NCI-H460 (cell line): Measurements from ENCODE around the gene NABP2. TPM values are rescaled to one million over a fixed set of nuclear protein-coding genes. Genes with fewer than 3 reads are reported as not detected.
"Not testable (repeated sequence)": the region's sequence is repeated elsewhere in the genome, so short reads cannot be mapped to it uniquely, and the experiment has no call there.

ENCODE experiments used
- DNase-seq: peaks from one replicate; pipeline ENCODE4 v3.0.0-alpha.2; 2016; ENCODE audit warnings: low read depth; ENCODE audit errors: extremely low read depth
- total RNA-seq: library from RNA; depleted of rRNA; stranded (reverse); fragments of >200 nt; shearing (Covaris generic); gene quantifications from 2 replicates; pipeline ENCODE4 v1.2.3, GENCODE V29; 2014; rRNA removed

Gene NABP2
- total RNA-seq, 1 experiment from 2014 or later, result 66.3 TPM

- peak; percentile 87 for DNase-seq
Measured at GRCh38 chr12:56266693-56267442, 42.7 kb downstream of the NABP2 start, which contains the start of gene COQ10A. Gene COQ10A (plus strand): TSS chr12:56266942. CDS start chr12:56267119, 177 bp downstream.

DNA sequence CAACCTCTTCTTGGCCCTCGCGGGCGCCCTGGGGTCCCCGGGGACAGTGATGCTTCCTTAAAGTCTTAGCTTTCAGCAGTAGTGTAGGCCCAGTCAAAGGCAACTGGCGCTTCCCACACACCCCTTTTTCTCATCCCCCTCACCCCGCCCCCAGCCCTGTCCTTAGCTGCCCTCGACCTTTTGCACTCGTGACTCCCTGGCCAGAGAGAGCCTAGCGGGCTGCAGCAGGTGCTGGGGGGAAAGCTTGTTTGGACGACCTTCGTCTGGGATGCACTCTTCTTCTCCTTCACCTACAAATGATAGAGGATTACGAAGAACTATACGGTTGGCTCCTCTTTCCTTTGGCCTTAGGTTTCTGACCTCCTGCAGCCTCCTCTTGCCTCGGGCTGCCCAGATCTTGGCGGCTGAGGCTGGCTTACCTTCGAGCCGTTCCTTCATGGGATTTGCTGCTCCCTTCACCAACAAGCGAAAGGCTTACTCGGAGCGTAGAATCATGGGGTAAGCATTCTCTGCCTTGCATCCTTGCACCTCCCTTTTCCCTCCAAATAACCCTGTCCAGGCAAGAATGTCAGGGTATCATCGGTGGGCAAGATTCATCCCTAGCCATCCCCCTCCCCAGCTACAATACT lies 43.4 kb downstream of the NABP2 start:
- DNase-seq, result no peak

DNA sequence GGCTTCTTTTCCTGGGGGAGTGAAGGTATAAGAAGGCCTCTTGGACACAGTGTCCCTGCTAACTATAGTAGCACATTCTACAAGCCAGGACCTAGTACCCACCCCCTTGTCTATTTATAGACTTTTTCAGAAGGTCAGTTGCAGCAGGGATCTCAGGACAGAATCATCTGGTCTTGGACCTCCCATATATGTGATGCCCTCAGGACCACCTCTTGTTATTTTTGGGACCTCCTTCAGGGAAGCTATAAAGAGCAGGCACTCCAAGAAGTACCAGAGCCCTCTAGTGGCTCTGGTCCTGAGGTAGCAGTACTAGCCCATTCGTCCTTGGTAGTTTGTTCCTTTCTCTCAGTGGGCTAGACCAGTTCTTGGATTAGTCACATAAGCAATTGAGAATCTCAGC lies 46.9 kb downstream of the NABP2 start:
- DNase-seq, result no peak

DNA sequence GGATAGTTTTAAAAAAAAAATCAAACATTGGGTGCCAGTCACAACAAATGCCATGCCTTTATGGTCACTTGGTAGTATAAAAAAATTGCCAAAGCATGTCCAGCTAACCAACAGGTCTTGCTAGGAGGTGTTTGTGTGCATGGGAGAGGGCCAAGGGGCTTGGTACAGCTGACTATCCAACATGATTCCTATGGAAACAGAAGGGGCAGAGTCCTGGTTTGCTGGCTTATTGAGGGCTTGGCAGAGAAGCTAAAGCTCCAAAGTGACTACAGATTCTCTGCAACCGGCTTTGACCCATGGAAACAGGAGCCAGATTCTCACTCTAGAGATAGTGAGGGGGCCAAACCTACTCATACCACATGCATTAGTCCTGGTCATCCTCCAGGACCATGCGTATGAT lies 48.3 kb downstream of the NABP2 start:
- not testable (repeated sequence) for DNase-seq

GRCh38 chr12:56274299-56274698 lies 50.2 kb downstream of the NABP2 start:
- no peak for DNase-seq

DNA sequence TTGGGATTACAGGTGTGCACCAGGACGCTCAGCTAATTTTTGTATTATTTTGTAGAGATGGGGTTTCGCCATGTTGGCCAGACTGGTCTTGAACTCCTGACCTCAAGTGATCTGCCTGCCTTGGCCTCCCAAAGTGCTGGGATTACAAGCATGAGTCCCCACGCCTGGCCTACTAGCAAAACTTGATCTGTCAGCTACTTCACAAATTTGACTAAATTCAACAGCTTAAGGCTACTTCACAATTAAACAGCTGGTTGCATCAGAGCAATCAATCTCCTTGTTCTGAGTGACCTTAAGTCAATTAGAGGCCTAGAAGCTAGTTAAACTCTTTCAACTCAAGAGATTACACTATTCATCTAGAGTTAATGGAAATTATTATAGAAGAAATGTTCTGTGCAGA lies 54.8 kb downstream of the NABP2 start:
- no peak for DNase-seq

Other genes starting within 250 kb of the NABP2 start
- gene SUOX, start 227.1 kb upstream of the NABP2 start, total RNA-seq, result 9.7 and 10.4 TPM in 2 replicates
- gene IKZF4, start 203.3 kb upstream of the NABP2 start, total RNA-seq, result 1.5 and 1.6 TPM in 2 replicates
- gene RPS26, start 182.4 kb upstream of the NABP2 start, total RNA-seq, result 314 and 346 TPM in 2 replicates
- 0.78 and 1.1 TPM in 2 replicates for gene ERBB3, start 144.2 kb upstream of the NABP2 start, total RNA-seq
- gene PA2G4, start 119.8 kb upstream of the NABP2 start, total RNA-seq, result 357 and 358 TPM in 2 replicates
- gene RPL41, start 107.7 kb upstream of the NABP2 start, total RNA-seq, result 5,100 and 5,114 TPM in 2 replicates
- gene ZC3H10, start 106.1 kb upstream of the NABP2 start, total RNA-seq, result 4.8 and 5.3 TPM in 2 replicates
- 93.2 and 108 TPM in 2 replicates for gene ESYT1, start 96.1 kb upstream of the NABP2 start, total RNA-seq
- gene MYL6B, start 71.8 kb upstream of the NABP2 start, total RNA-seq, result 41.4 and 50.0 TPM in 2 replicates
- 563 and 566 TPM in 2 replicates for gene MYL6, start 66.0 kb upstream of the NABP2 start, total RNA-seq
- gene SMARCC2, start 34.9 kb upstream of the NABP2 start, total RNA-seq, result 26.2 and 28.9 TPM in 2 replicates
- 92.7 and 102 TPM in 2 replicates for gene RNF41, start 2.4 kb upstream of the NABP2 start, total RNA-seq
- gene SLC39A5, start 5.7 kb downstream of the NABP2 start, total RNA-seq, result 0.84 TPM in 1 of 2 replicates, not detected in the other
- gene ANKRD52, start 34.0 kb downstream of the NABP2 start, total RNA-seq, result 29.0 and 32.7 TPM in 2 replicates
- 13.5 and 14.2 TPM in 2 replicates for gene COQ10A, start 42.6 kb downstream of the NABP2 start, total RNA-seq
- gene CS, start 76.0 kb downstream of the NABP2 start, total RNA-seq, result 141 and 153 TPM in 2 replicates
- 142 and 150 TPM in 2 replicates for gene CNPY2, start 91.6 kb downstream of the NABP2 start, total RNA-seq
- 71.1 and 73.6 TPM in 2 replicates for gene PAN2, start 109.7 kb downstream of the NABP2 start, total RNA-seq
- gene IL23A, start 114.5 kb downstream of the NABP2 start, total RNA-seq, result 0.17 TPM in 1 of 2 replicates, not detected in the other
- 20.2 and 20.6 TPM in 2 replicates for gene STAT2, start 135.8 kb downstream of the NABP2 start, total RNA-seq
- not detected in 2 replicates for gene APOF, start 138.5 kb downstream of the NABP2 start, total RNA-seq
- 8.6 and 17.1 TPM in 2 replicates for gene TIMELESS, start 225.1 kb downstream of the NABP2 start, total RNA-seq
- gene MIP, start 230.3 kb downstream of the NABP2 start, total RNA-seq, result not detected in 2 replicates
- gene SPRYD4, start 244.2 kb downstream of the NABP2 start, total RNA-seq, result 1.8 and 2.5 TPM in 2 replicates